Endothelial cell of umbilical vein (primary cell): ENCODE measurements around the gene ANXA6. TPM values are rescaled to one million over a fixed set of nuclear protein-coding genes. Genes with fewer than 3 reads are reported as not detected.

Experiments used
- BruUV-seq: library from RNA; stranded (reverse); fragments of 400-500 nt; replicated peaks from 2 replicates; lab custom pipeline; 2021; lab: Mats Ljungman, UMichigan
- CTCF ChIA-PET: fragments of 300-600, 350-600 bp; sonication (Branson Sonifier 250); formaldehyde crosslinking; loops from one replicate; lab custom pipeline; 2021; ENCODE audit warnings: antibody characterized with exemption, inconsistent platforms; lab: Charles Lee
- POLR2A ChIA-PET: fragments of 300-600, 350-600 bp; sonication (Branson Sonifier 250); formaldehyde crosslinking; loops from one replicate; lab custom pipeline; 2021; ENCODE audit warnings: antibody characterized with exemption, inconsistent platforms; lab: Charles Lee
- DNase-seq: peaks from one replicate; pipeline ENCODE4 v3.0.0-alpha.2; 2011; ENCODE audit warnings: low read depth, low spot score
- FAIRE-seq: peaks from 2 replicates; lab custom pipeline; 2011; peaks lifted over from hg19 to GRCh38; lab: Jason Lieb, UNC
- H2AFZ ChIP-seq: 2 replicates; pipeline ENCODE4 v1.6.0; 2012; ENCODE audit warnings: low read depth, low read length, control low read depth, inconsistent platforms
- H3K27ac ChIP-seq: 2 replicates; pipeline ENCODE4 v1.5.1; 2011; ENCODE audit warnings: low read depth, mild to moderate bottlenecking, control low read depth, low read length, moderate library complexity; ENCODE audit not compliant: insufficient read depth
- H3K27me3 ChIP-seq, 2 experiments: 2 replicates each; pipeline versions ENCODE4 v1.6.0 to v1.6.1; 2011; ENCODE audit warnings: low read length in 2 of 2, mixed read lengths in 1 of 2; ENCODE audit not compliant: control insufficient read depth in 2 of 2, insufficient read depth in 2 of 2
- H3K36me3 ChIP-seq, 2 experiments: 2 replicates in 1 of 2; 3 replicates in 1 of 2; pipeline ENCODE4 v1.5.1; 2011; ENCODE audit warnings: low read length in 2 of 2, mild to moderate bottlenecking in 1 of 2, moderate library complexity in 1 of 2; ENCODE audit not compliant: control insufficient read depth in 2 of 2, insufficient read depth in 2 of 2; ENCODE audit errors: extremely low read depth in 1 of 2
- H3K4me1 ChIP-seq: 3 replicates; pipeline ENCODE4 v1.5.1; 2011; ENCODE audit warnings: mild to moderate bottlenecking, low read length; ENCODE audit not compliant: control insufficient read depth, insufficient read depth; ENCODE audit errors: extremely low read depth
- H3K4me2 ChIP-seq: 2 replicates; pipeline ENCODE4 v1.6.1; 2011; ENCODE audit warnings: low read length, control low read depth, mixed read lengths; ENCODE audit not compliant: insufficient read depth
- H3K4me3 ChIP-seq, 3 experiments: fragments of 200-600 bp in 1 of 3; sonication (generic), shearing (Covaris generic) in 1 of 3; replicated peaks in 1 of 3; 2 replicates each; pipeline ENCODE4 v1.5.1; 2011 to 2016; ENCODE audit warnings: control low read depth in 3 of 3, low read length in 3 of 3, mild to moderate bottlenecking in 2 of 3, inconsistent platforms in 1 of 3, low read depth in 1 of 3, moderate library complexity in 1 of 3; ENCODE audit not compliant: insufficient read depth in 1 of 3
- H3K79me2 ChIP-seq: 2 replicates; pipeline ENCODE4 v1.6.0; 2012; ENCODE audit warnings: low read length, inconsistent platforms; ENCODE audit not compliant: control insufficient read depth, insufficient read depth
- H3K9ac ChIP-seq: replicated peaks from 2 replicates; pipeline ENCODE3; 2011; ENCODE audit warnings: low read length, control low read depth; ENCODE audit not compliant: insufficient read depth; ENCODE audit errors: extremely low read depth
- H3K9me1 ChIP-seq: replicated peaks from 3 replicates; pipeline ENCODE4 v1.6.0; 2011; ENCODE audit warnings: mild to moderate bottlenecking, low read length; ENCODE audit not compliant: control insufficient read depth, insufficient read depth; ENCODE audit errors: extremely low read depth
- H3K9me3 ChIP-seq: replicated peaks from 2 replicates; pipeline ENCODE4 v1.5.1; 2012; ENCODE audit warnings: low read length, inconsistent platforms; ENCODE audit not compliant: control insufficient read depth, insufficient read depth
- H4K20me1 ChIP-seq: replicated peaks from 2 replicates; pipeline ENCODE3; 2011; ENCODE audit warnings: mild to moderate bottlenecking, low read length; ENCODE audit not compliant: control insufficient read depth, insufficient read depth; ENCODE audit errors: extremely low read depth
- CTCF ChIP-seq, 2 donors: IDR thresholded peaks; 1 replicate in 1 of 2; 2 replicates in 1 of 2; pipeline ENCODE4 v1.5.1; 2011; ENCODE audit warnings: low read length in 2 of 2, mild to moderate bottlenecking in 2 of 2, moderate library complexity in 2 of 2, control low read depth in 1 of 2, inconsistent platforms in 1 of 2, low read depth in 1 of 2; ENCODE audit not compliant: insufficient read depth in 1 of 2; ENCODE audit errors: extremely low read depth in 1 of 2
- EZH2 ChIP-seq: IDR thresholded peaks from 2 replicates; pipeline ENCODE4 v1.6.1; 2012; ENCODE audit warnings: borderline replicate concordance, low read depth, mild to moderate bottlenecking, moderate library complexity, low read length, inconsistent platforms; ENCODE audit not compliant: severe bottlenecking
- JUN ChIP-seq: IDR thresholded peaks from 2 replicates; pipeline ENCODE4 v1.6.1; 2011; ENCODE audit warnings: borderline replicate concordance, low read depth; ENCODE audit not compliant: insufficient read length, insufficient read depth
- MYC ChIP-seq: IDR thresholded peaks from one replicate; pipeline ENCODE4 v1.6.1; 2011; ENCODE audit warnings: mild to moderate bottlenecking, low read depth, low read length
- dilution Hi-C: fragments of 300-500 bp; cut with MboI; formaldehyde crosslinking; loops from one replicate; pipeline ENCODE4 v1.15.0; 2019; ENCODE audit warnings: low sequenced_read_pairs; ENCODE audit not compliant: extremely low pct_ligation_motif_present
- intact Hi-C: fragments of 100-400 bp; cut with micrococcal nuclease; formaldehyde crosslinking; loops from one replicate; pipeline ENCODE4 v1.10.0; 2022
- polyA plus RNA-seq, 4 experiments: library from polyadenylated mRNA; depleted of rRNA in 3 of 4; stranded (reverse) in 3 of 4; unstranded in 1 of 4; fragments of >200 nt; gene quantifications; 2 replicates each; pipeline versions ENCODE4 v1.2.1 to v1.2.3, GENCODE V29; 2011 to 2012; ENCODE audit warnings: missing spikeins in 1 of 4
- total RNA-seq: library from RNA; stranded (reverse); gene quantifications from 2 replicates; pipeline ENCODE4 v1.2.3, GENCODE V29; 2021
- TF ChIP-seq, protein P1 (sequence below): IDR thresholded peaks from 2 replicates; pipeline ENCODE4 v1.6.1; 2011; ENCODE audit not compliant: insufficient read depth, insufficient read length

The ANXA6 gene
- total and polyA plus RNA-seq, 2 donors (not counting 3 experiments of a cell fraction or from before 2014, with no cell fraction given) = 195 to 266 TPM

GRCh38 chr5:151084363-151084762, 73.2 kb downstream of the ANXA6 start:
- POLR2A ChIA-PET = no interaction called here
- Histone ChIP-seq H3K4me1 (peaks cover 34% of the 10 kb centered on the region), H3K4me2 (no peak overlapping the region), H3K4me3 (no peak overlapping the region), H2AFZ (no peak overlapping the region), H4K20me1 (no peaks in the 10 kb centered on the region), H3K36me3 (no peaks in the 10 kb centered on the region), H3K9ac (no peak overlapping the region), H3K79me2 (no peaks in the 10 kb centered on the region), H3K9me3 (no peaks in the 10 kb centered on the region), H3K27ac (no peak overlapping the region), H3K9me1 (no peaks in the 10 kb centered on the region), H3K27me3 (no peaks in the 10 kb centered on the region)
- CTCF ChIA-PET = interaction anchor here (1.0 to 2.8 kb wide), 4 partner anchors 31 to 82 kb away, joined by 3 to 12 read pairs (median 6); no protein-coding TSS in a partner anchor
- BruUV-seq = no TSS peak
- DNase-seq (no peak), FAIRE-seq (no peak)
- intact Hi-C loops (no loop called here), dilution Hi-C loops (loop anchor here (10.0 kb wide), 1 partner anchor 50 kb away; no protein-coding TSS in a partner anchor)
- TF ChIP-seq JUN = no peak

GRCh38 chr5:151083081-151083676, 74.4 kb downstream of the ANXA6 start:
- H3K9ac ChIP-seq = no peak overlapping the region
- CTCF ChIA-PET = interaction anchor here (1.0 to 4.0 kb wide), 4 partner anchors 32 to 156 kb away, joined by 5 to 26 read pairs (median 6); no protein-coding TSS in a partner anchor
- BruUV-seq = no TSS peak
- H3K4me3 ChIP-seq = no peak overlapping the region
- no peaks in the 10 kb centered on the region for H4K20me1 ChIP-seq
- no peak overlapping the region for H2AFZ ChIP-seq
- TF ChIP-seq, protein P1, sequence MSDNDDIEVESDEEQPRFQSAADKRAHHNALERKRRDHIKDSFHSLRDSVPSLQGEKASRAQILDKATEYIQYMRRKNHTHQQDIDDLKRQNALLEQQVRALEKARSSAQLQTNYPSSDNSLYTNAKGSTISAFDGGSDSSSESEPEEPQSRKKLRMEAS = no peak
- no peak for TF ChIP-seq MYC
- no peak for TF ChIP-seq EZH2
- no peak for TF ChIP-seq CTCF (IDR thresholded peaks at IDR 0.05; ENCODE audit: extremely low read depth in 1 of 2, insufficient read depth in 1 of 2, low read depth in 1 of 2, low read length in 2 of 2)
- TF ChIP-seq JUN = no peak
- peaks cover 8% of the 10 kb centered on the region for H3K79me2 ChIP-seq
- FAIRE-seq (no peak), DNase-seq (no peak)
- no peak overlapping the region for H3K4me2 ChIP-seq
- dilution Hi-C loops (loop anchor here (10.0 kb wide), 1 partner anchor 48 kb away; no protein-coding TSS in a partner anchor), intact Hi-C loops (no loop called here)
- H3K27me3 ChIP-seq = no peaks in the 10 kb centered on the region
- H3K4me1 ChIP-seq = peaks cover 34% of the 10 kb centered on the region
- H3K36me3 ChIP-seq = peaks cover 0 to 2% of the 10 kb centered on the region in 2 experiments
- no peaks in the 10 kb centered on the region for H3K9me1 ChIP-seq
- no peaks in the 10 kb centered on the region for H3K9me3 ChIP-seq
- POLR2A ChIA-PET = no interaction called here
- H3K27ac ChIP-seq = no peak overlapping the region
